NCI-H748 treated with DMSO at 0.1 percent for 48 hours (cell line): ENCODE measurements around the gene CERS5.
A peak's percentile ranks its signal among the peaks of the same experiment; 100 is the strongest.

ENCODE experiments used
- DNase-seq: peaks from one replicate; lab custom pipeline; 2025; lab: John Stamatoyannopoulos, UW

The CERS5 gene

GRCh38 chr12:50167049-50167828 is at the start of gene CERS5:
Gene CERS5, minus strand, starts transcription at chr12:50167369. Its CDS starts 72 bp downstream, at chr12:50167297.
- peak; percentile 97 for DNase-seq

DNA sequence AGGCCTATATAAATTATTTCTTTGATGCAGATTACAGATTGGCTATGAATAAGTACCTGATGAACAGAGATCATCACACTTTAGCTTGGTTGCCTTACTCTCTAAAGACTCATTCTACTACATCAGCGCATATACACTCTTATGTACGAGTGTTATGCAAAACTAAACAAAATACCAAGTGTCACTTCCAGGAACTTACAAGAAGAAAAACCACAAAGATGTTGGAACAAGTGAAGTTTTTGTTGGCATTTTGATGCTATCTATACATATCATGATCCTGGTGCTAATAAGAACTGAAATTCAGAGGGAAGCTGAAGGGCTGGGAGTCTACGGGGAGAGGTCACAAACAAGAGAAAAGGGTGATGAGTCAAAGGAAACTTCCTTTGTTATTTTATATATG is 47.9 kb upstream of the CERS5 start:
- DNase-seq, result no peak

- no peak for DNase-seq
Measured at GRCh38 chr12:50214018-50214417, 46.8 kb upstream of the CERS5 start.

GRCh38 chr12:50213439-50213838 is 46.3 kb upstream of the CERS5 start:
- DNase-seq, result no peak

GRCh38 chr12:50212071-50212467 is 44.9 kb upstream of the CERS5 start:
- no peak for DNase-seq

DNA sequence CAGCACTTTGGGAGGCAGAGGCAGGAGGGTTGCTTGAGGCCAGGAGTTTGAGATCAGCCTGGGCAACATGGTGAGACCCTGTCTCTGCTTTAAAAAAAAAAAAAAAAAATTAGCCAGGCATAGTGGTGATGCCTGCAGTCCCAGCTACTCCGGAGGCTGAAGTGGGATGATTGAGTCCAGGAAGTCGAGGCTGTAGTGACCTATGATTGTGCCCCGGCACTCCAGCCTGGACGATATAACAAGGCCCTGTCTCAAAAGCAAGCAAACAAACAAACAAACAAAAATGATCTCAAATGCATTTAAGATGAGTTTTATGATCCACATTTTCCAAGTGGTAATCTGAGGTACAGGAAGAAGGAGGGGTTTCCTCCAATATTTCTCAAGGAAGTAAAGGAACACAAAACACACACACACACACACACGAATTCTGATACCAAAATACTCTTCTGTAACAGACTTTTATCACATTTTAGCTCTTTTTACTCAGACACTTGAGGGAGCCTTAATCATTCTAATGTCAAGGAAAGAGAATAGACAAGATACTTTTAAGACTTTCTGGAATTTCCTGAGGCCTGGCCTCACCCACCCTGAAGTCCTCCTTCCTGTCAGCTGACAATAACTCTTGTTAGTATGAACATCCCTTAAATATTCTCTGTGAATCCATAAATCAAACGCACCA is 44.4 kb upstream of the CERS5 start:
- DNase-seq, result no peak

DNA sequence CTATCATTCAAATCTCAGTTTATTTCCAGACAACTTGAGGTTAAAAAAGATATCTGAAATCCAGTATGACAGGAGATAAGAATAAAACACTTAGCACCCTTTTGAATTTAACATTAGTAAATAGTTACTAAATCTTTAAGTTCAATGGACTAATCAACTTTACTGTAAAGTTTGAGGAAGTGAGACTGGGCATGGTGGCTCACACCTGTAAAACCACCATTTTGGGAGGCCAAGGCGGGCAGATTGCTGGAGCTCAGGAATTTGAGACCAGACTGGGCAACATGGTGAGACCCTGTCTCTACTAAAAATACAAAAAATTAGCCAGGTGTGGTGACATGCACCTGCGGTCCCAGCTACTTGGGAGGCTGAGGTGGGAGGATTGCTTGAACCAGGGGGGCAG is 40.3 kb upstream of the CERS5 start:
- DNase-seq, result no peak

DNA sequence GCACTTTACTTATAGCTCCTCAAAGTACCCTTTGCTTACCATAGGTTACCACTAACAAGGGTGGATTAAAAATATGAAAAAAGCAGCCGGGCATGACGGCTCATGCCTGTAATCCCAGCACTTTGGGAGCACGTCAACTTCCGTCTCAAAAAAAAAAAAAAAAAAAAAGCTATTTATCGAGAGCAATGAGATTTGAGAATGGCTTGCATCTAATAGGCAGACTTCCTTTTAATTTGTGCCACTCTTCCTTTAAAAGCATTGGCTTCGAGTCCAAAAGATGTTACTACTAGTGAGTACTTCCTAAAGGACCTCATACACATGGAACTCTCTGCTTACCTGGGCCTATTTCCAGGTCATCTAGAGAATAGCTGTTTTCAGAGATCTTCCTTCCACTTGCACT is 38.5 kb upstream of the CERS5 start:
- no peak for DNase-seq

DNA sequence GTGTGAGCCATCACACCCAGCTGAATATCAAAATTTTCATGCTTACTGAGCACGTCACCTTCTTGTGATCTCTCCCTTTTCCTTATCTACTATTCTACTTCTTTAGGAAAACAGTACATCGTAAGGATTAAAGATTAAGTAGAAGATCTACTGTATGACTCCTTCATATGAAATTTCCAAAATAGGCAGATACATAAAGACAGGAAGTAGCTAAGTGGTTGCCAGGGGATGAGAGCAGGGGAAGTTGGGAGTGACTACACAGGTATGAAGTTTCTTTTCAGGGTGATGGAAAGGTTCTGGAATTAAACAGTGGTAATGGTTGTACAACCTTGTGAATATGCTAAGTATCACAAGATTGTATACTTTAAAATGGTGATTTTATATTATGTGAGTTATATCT is 36.5 kb upstream of the CERS5 start:
- DNase-seq, result no peak

DNA sequence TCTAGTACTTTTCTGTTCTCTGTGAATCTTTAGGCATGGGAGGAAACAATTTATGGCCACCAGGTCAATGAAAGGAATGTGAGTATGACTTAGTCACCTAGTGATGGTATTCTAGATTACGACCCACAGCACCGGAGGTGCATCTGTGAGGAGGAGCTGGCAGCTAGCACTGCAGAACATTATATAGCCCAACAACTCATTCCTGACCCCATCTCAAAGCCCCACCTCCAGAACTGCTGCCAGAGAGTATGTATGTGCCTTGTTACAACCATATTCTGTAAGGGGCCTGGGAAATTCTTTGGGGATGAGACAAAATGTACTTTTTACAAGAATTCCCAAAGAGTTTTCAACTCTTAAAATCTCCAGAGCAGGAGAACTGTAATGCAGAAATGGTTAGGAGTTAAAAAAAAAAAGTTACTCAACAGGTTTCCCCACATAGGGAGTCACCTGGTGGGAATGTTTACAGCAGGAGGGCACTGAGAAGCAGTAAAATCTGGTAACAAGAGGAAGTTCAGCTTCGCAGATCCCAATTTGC is 34.9 kb upstream of the CERS5 start:
- no peak for DNase-seq

DNA sequence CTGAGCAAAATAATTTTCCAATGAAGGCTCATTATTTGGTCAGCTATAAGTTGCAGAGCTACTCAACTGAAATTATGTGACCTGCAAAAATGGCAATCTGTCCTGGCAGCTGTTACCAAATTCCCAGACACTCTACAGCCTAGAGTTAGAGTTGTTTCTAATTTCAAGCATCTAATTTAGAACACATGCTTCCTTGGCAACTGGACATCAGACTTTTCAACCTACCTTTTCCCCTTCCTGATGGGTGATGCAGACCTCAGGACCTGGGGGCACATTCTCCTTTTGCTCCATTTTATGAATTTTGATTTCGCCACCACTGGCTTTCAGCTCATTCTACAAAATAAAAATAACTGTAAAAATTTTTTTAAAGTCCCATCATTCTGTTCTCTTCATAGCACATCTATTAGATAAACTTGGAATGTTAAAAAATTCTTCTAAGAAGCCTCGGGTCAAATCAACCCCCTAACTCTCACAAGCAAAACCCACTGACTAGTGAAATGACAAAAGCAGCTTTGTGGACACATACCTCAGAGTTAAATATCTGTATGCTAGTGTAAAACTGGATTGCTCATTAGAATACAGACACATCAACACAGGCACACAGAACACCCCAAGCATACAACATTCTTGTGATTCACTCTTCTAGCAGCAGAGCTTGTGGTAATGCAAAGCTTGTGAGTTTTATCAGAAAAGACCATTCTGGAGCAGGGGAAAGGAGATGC is 33.5 kb upstream of the CERS5 start:
- no peak for DNase-seq

- no peak for DNase-seq
Measured at GRCh38 chr12:50198829-50199228, 31.7 kb upstream of the CERS5 start.

DNA sequence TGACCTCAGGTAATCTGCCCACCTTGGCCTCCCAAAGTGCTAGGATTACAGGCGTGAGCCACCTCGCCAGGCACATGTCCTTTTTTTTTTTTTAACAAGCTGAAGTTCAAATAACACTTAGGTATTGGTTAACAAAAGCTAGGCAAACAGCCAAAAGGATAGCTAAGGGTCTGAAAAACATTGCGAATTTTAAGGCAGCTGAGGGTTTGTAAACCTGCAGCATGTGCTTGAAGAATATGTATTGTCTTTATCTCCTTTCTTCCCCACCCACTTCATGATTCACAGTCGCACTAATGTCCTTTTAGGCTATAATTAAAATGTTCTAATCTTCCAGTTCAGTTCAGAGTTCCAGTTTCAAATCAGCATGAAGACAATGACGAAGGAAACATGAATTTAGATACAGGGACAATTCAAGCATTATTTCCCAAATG is 30.1 kb upstream of the CERS5 start:
- no peak for DNase-seq

- DNase-seq, result no peak
Measured at GRCh38 chr12:50196537-50196936, 29.4 kb upstream of the CERS5 start.

DNA sequence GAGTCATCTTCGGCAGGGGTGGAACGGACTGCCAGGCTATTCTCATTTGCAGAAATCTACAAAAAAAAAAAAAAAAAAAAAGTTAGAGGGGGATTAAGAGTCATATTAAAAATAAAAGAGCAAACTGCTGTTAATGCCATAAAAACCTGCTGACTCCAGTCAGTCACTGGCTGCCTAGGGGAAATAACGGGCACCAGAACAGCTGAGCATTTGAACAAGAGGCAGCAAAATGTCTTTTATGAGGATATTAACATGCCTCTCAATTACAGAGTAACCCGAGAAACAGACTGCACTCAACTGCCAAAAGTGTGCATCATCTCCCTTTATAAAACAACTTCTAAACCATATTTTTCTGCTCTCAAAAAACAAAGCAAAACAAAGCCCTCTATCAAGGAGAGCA is 28.7 kb upstream of the CERS5 start:
- DNase-seq, result no peak

DNA sequence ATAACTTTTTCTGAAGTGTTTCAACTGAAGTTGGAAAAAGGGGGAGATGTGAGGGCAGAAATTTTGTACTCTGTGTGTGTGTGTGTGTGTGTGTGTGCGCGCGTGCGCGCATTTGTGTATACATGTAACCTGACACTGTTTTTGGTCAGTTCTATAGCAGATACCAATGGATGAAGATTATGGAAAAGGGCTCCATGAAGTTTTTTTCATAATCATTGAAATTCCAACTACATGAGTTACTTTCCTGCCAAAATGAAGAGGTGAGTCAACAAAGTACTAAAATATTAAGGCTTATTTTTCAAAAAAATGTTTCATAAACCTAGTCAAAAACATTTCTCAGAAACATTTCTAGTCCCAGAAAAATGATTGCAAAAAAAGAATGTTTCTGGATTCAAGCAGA is 25.7 kb upstream of the CERS5 start:
- no peak for DNase-seq

DNA sequence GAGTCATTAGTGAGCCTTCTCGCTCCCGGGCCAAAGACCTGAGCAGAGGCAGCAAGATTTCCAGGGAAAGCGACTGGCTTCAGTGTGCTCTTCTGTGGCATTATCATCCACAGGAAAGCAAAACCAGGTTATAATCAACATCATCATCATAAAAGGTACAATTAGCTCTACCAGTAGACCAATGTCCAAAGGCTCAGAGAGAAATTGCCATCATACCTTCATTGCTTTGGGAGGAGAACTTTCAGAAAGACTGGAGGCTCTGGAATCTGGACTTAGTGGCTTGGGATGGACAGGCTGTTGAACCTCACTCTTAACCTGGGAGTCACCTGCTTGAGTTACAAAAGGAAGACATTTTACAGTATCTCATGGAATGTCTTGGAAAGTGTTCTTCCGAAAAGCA is 25.1 kb upstream of the CERS5 start:
- no peak for DNase-seq

DNA sequence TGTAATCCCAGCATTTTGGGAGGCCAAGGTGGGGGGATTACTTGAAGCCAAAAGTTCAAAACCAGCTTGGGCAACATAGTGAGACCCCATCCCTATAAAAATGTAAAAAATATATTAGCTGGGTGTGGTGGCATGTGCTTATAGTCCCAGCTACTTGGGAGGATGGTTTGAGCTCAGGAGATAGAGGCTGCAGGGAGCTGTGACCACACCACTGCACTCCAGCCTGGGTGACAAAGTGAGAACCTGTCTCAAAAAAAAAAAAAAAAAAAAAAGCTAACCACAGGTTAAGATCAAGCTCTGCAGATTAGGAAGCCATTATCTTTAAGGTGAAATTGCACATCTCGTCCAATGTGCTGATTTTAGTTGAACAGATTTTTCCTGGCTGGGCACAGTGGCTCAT is 23.7 kb upstream of the CERS5 start:
- DNase-seq, result no peak

GRCh38 chr12:50188875-50189575 is 21.9 kb upstream of the CERS5 start:
- no peak for DNase-seq

DNA sequence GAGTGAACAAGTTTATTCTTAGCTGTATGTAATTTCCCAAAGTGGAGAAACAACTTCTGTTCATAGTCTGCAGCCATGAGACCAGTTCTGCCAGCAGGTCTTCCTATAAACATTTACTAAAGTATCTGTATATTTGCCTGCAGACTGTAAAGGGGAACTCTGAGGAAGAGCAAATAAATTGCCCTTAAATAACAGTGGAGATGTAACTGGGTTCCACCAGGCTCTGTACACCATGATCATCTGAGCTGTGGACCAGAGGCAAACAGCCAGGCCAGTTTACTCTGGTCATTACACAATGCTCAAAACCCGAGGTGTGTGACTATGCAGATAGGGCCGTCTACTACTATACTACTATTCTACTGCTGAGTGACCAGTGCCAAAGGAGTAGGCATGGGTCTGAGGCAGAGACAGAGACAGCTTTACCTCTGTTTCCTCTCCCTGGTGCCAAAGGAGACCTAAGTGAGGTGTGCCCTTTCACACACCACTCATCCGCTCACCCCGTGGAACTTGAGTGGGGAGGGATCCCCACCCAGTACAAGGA is 21.1 kb upstream of the CERS5 start:
- no peak for DNase-seq

- DNase-seq, result no peak
Measured at GRCh38 chr12:50187084-50187900, 20.1 kb upstream of the CERS5 start.
